T-helper 17 cell (primary cell): ENCODE measurements around the gene FAM193A. TPM values are rescaled to one million over a fixed set of nuclear protein-coding genes. Genes with fewer than 3 reads are reported as not detected.

Experiments used
- ATAC-seq: fragments of 150-1000 bp; cut with Tn5 transposase; 2 replicates; pipeline ENCODE4 v1.10.0; 2021; ENCODE audit warnings: mild to moderate bottlenecking, moderate library complexity
- DNase-seq, 3 donors: peaks; one replicate each; pipeline versions ENCODE4 v3.0.0 to v3.0.0-alpha.2; 2020 to 2021
- H3K9me3 ChIP-seq: one replicate; pipeline ENCODE4 v1.7.0; 2013; ENCODE audit warnings: low read length, mild to moderate bottlenecking; ENCODE audit not compliant: control insufficient read depth, poor library complexity, severe bottlenecking
- H3K27ac Mint-ChIP-seq: one replicate; pipeline ENCODE4 v1.8.0; 2022; ENCODE audit warnings: mild to moderate bottlenecking, moderate library complexity, mixed read lengths
- H3K27me3 Mint-ChIP-seq: one replicate; pipeline ENCODE4 v1.8.0; 2022; ENCODE audit warnings: mixed read lengths
- H3K36me3 Mint-ChIP-seq: one replicate; pipeline ENCODE4 v1.8.0; 2022; ENCODE audit warnings: low read depth, mixed read lengths
- H3K4me1 Mint-ChIP-seq: one replicate; pipeline ENCODE4 v1.8.0; 2022; ENCODE audit warnings: mild to moderate bottlenecking, mixed read lengths
- H3K4me3 Mint-ChIP-seq: one replicate; pipeline ENCODE4 v1.8.0; 2022; ENCODE audit warnings: mild to moderate bottlenecking, moderate library complexity, mixed read lengths
- total RNA-seq, 4 donors: library from RNA in 2 of 4; stranded (reverse) in 2 of 4; gene quantifications; one replicate each; pipeline ENCODE4 v1.2.3 and lab custom pipeline; 2022 to 2026

Gene FAM193A
- total RNA-seq, 2 donors from 2014 or later, result 34.8 to 39.8 TPM

- peaks cover 25% of the 10 kb centered on the region for H3K4me1 Mint-ChIP-seq
- peak overlapping the region; percentile 19 for H3K4me3 Mint-ChIP-seq
- no peaks in the 10 kb centered on the region for H3K27me3 Mint-ChIP-seq
- peak overlapping the region; percentile 99 for H3K27ac Mint-ChIP-seq
- DNase-seq (no peak), ATAC-seq (no peak)
- peaks cover 3% of the 10 kb centered on the region for H3K36me3 Mint-ChIP-seq
- H3K9me3 ChIP-seq, result no peaks in the 10 kb centered on the region
Observed at GRCh38 chr4:2743518-2744445, 207.3 kb downstream of the FAM193A start.

DNA sequence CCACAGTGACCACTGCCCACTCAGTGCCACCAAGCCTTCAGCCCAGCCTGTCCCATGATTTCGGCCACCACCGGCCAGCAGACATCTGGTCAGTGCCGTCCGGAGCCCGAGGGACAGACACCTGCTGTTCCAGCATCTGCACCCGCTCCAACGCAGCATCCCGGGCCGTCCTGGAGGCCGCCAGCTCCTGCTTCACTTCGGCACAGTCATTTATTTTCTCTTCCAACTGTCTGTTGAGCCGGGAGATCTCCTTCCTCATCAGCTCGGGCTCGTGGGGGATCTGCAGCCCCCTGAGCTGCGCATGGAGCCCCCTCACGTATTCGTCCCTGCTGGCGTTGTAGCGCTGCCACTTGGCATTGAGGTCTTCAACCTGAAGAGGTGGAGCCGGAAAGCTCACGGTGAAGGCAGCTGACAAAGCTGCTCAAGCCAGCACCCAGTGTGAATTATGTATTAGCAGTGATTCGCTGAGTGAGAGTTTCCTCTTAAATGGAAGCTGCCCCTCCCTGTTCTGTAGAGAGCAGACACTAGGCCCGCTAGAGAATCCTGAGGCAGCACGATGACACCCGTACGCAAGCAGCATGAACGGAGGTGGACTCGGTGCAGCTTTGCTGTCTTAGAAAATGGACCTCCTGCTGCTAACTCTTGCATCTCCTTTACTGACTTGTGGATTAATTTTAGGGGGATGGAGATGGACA is 208.3 kb downstream of the FAM193A start:
- ATAC-seq (no peak), DNase-seq (no peak)
- no peaks in the 10 kb centered on the region for H3K9me3 ChIP-seq
- H3K27me3 Mint-ChIP-seq, result no peaks in the 10 kb centered on the region
- peaks cover 3% of the 10 kb centered on the region for H3K36me3 Mint-ChIP-seq
- H3K4me3 Mint-ChIP-seq, result peak overlapping the region; percentile 2
- H3K27ac Mint-ChIP-seq, result peak overlapping the region; percentile 99
- H3K4me1 Mint-ChIP-seq, result peaks cover 25% of the 10 kb centered on the region

DNA sequence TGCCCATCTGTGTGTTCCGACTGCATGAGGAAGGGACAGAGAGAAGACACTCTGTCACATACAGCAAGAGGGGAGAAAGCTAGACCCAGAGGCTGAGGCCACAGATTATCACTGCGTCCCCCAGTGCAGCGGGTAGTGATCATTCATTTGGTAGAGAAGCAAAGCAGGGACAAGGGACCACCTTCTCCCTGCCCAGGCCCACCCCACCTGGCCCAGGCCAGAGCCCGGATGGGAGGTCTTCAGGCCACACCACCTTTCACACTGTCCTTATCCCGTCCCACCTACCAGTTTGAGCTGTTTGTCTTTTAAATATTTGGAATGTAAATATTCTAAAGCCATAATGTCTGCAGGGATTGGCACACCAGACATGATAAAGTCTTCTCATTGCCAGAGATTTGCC is 209.1 kb downstream of the FAM193A start:
- ATAC-seq (no peak), DNase-seq (no peak)
- Mint-ChIP-seq H3K27ac (peak overlapping the region; percentile 99), H3K27me3 (no peaks in the 10 kb centered on the region), H3K4me3 (no peak overlapping the region), H3K36me3 (peaks cover 3% of the 10 kb centered on the region), H3K4me1 (peaks cover 24% of the 10 kb centered on the region)
- no peaks in the 10 kb centered on the region for H3K9me3 ChIP-seq

GRCh38 chr4:2745981-2746806 is 209.7 kb downstream of the FAM193A start:
- no peaks in the 10 kb centered on the region for H3K9me3 ChIP-seq
- peaks cover 20% of the 10 kb centered on the region for H3K4me1 Mint-ChIP-seq
- H3K4me3 Mint-ChIP-seq, result peak overlapping the region; percentile 78
- ATAC-seq, result peak; percentile 96
- H3K36me3 Mint-ChIP-seq, result peaks cover 3% of the 10 kb centered on the region
- peak overlapping the region; percentile 99 for H3K27ac Mint-ChIP-seq
- DNase-seq, result peak; percentile 72 to 86 (median 74)
- H3K27me3 Mint-ChIP-seq, result no peaks in the 10 kb centered on the region

DNA sequence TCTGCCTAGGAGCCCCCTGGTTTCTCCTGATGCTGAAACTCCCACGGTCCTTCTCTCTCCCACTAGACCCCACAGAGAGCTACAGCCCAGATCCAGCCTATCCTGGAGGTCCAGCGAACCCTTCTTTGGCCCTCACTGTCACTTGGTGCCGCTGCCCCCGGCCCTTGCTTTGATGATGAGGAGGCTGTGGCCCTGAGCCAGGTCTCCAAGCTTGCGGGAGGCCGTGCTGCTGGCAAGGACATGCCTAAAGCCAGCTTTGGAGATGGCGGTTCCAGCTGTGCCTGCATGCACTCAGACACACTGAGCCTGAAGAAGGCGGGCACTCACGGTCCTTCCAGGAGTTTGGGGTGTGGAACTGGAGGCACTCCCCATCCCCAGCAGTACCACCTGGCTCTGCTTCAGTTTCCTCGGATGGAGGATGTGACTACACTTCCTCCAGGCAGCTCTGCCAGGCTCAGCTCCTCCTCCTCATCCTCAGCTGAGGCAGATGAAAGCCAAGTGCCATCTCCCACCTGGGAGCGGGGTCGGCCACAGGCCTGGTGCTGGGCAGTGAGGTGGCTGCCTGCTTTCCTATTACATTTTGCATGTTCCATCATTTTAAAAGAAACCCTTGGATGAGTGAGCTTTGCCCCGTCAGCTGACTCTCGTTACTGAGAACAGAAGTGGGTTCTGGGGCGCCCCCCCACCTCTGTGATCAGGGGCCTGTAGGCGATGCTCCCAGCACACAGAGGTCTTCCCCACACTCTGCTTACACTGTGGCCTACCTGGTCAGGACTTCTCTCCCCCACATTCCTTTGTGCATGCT is 210.6 kb downstream of the FAM193A start:
- peak overlapping the region; percentile 99 for H3K27ac Mint-ChIP-seq
- peak overlapping the region; percentile 78 for H3K4me3 Mint-ChIP-seq
- H3K4me1 Mint-ChIP-seq, result peaks cover 25% of the 10 kb centered on the region
- peaks cover 3% of the 10 kb centered on the region for H3K36me3 Mint-ChIP-seq
- ATAC-seq (no peak), DNase-seq (no peak)
- H3K9me3 ChIP-seq, result no peaks in the 10 kb centered on the region
- no peaks in the 10 kb centered on the region for H3K27me3 Mint-ChIP-seq

DNA sequence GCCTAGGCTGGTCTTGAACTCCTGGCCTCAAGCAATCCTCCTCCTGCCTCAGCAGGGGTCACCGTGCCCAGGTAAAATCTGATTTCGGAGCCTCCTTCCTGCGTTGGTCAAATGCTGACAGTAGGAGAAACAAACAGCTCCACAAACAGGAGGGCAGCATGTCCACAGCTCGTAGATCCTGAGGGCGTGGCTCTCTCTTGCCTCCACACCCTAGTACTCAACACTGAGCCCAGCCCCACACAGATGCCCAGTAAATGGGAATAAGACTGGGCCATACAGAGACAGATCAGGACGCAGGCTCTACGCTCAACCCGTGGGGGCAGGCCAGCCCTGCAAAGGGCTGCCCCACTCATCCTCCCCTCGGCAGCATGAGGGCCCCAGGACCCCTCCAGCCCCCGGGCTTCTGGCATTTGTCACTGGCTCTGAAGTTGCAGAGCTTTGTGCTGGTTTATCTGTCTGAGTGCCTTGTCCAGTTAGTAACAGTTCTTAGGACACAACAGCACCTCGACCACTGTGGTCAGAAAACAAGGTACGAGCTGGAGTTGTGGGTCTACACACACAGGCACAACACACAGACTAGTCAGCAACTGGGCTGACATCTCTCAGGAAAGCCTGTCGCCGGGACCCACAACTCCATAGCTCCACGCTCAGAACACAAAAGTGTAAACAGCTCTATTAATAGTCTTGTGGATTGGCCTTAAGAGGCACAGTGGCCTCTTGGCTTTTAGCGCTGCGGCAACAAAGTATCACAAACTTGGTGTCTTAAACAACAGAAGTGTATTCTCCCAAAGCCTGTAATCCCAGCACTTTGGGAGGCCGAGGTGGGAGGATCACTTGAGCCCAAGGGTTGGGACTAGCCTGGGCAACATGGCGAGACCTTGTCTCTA is 214.5 kb downstream of the FAM193A start:
- DNase-seq, result no peak
- no peaks in the 10 kb centered on the region for H3K9me3 ChIP-seq
- no peak overlapping the region for H3K4me3 Mint-ChIP-seq
- peak overlapping the region; percentile 99 for H3K27ac Mint-ChIP-seq
- peaks cover 38% of the 10 kb centered on the region for H3K4me1 Mint-ChIP-seq
- no peaks in the 10 kb centered on the region for H3K27me3 Mint-ChIP-seq
- peaks cover 7% of the 10 kb centered on the region for H3K36me3 Mint-ChIP-seq
- no peak for ATAC-seq

DNA sequence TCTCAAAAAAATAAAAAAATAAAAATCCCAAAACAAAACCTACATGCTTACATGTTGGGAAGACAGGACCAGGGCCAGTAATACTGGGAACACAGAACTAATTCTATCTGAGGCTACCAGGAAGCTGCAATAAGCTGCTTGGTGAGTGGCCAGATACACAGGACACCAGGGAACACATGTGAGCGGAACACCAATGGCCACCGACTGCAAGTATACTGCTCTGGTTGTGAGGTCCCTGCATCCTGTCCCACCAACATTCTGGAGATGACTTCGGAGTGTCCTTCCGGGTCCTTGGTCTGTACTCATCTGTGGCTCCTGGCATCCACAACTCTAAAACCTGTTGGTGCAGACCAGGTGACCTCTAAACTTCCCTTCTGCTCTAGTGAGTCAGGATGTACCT is 217.0 kb downstream of the FAM193A start:
- no peaks in the 10 kb centered on the region for H3K9me3 ChIP-seq
- Mint-ChIP-seq H3K27ac (peak overlapping the region; percentile 67), H3K4me1 (peaks cover 19% of the 10 kb centered on the region), H3K4me3 (no peak overlapping the region), H3K36me3 (peaks cover 3% of the 10 kb centered on the region), H3K27me3 (no peaks in the 10 kb centered on the region)
- no peak for ATAC-seq
- no peak for DNase-seq

- no peaks in the 10 kb centered on the region for H3K9me3 ChIP-seq
- Mint-ChIP-seq H3K4me3 (peak overlapping the region; percentile 93), H3K36me3 (peaks cover 3% of the 10 kb centered on the region), H3K27ac (peak overlapping the region; percentile 92), H3K27me3 (no peaks in the 10 kb centered on the region), H3K4me1 (peaks cover 21% of the 10 kb centered on the region)
- ATAC-seq (no peak), DNase-seq (no peak)
Observed at GRCh38 chr4:2754848-2755819, 218.7 kb downstream of the FAM193A start.

DNA sequence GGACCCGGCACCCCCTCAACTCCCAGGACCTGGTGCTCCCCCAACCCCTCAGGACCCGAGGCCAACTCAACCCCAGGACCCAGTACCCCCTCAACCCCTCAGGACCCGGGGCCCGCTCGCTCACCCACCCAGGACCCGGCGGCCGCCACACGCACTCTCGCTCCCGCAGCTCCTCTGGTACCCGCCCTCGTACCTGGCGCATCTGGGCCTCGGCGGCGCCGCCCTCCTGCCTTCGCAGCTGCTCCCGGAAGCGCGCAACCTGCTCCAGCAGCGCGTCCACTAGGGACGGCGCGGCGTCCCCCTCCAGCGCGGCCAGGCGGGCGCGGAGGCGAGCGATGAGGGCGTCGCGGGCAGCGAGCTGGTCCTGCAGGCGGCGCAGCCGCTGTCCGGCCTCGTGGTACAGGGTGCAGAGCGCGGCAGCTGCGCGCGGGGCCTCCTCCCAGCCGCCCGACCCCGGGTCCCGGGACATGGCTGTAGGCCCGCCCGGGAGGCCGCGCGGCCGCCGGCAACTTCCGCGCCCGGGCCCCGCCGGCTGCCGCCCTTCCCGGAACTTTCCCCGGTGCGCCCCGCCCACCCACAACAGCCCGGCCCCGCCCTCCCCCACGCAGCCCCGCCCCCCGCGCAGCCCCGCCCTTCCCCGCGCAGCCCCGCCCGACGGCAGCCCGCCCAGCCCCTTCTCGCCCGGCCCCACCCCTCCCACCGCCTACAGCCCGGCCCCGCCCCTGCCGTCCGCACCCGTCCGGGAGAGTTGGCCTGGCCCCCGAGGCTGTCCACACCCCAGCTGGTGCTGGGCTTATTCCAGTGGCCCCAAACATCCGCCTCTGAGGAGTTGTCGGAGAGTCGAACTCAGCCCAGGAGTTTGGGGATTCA is 219.6 kb downstream of the FAM193A start, which contains the start of gene TNIP2:
Gene TNIP2, minus strand, starts transcription at position 516 of the 870 bp plus-strand sequence. Its CDS starts 47 bp downstream, at position 469.
- H3K27ac Mint-ChIP-seq, result peak within 1 kb of the TSS; percentile 92
- H3K4me3 Mint-ChIP-seq, result peak within 1 kb of the TSS; percentile 93
- H3K27me3 Mint-ChIP-seq, result no peaks in the 10 kb centered on the region
- peak; percentile 56 to 81 (median 79) for DNase-seq
- ATAC-seq, result peak; percentile 84
- H3K4me1 Mint-ChIP-seq, result peaks cover 24% of the 10 kb centered on the region
- no peaks in the 10 kb centered on the region for H3K9me3 ChIP-seq
- peaks cover 3% of the 10 kb centered on the region for H3K36me3 Mint-ChIP-seq

GRCh38 chr4:2756691-2757350 is 220.4 kb downstream of the FAM193A start:
- DNase-seq, result no peak
- H3K4me1 Mint-ChIP-seq, result peaks cover 21% of the 10 kb centered on the region
- H3K4me3 Mint-ChIP-seq, result peak overlapping the region; percentile 81
- H3K27ac Mint-ChIP-seq, result peak overlapping the region; percentile 54
- no peaks in the 10 kb centered on the region for H3K27me3 Mint-ChIP-seq
- H3K9me3 ChIP-seq, result no peaks in the 10 kb centered on the region
- no peak for ATAC-seq
- H3K36me3 Mint-ChIP-seq, result peaks cover 3% of the 10 kb centered on the region
